H1 (cell line): Measurements from ENCODE around the gene BRINP3. TPM values are rescaled to one million over a fixed set of nuclear protein-coding genes. Genes with fewer than 3 reads are reported as not detected.

Experiments used
- ASH2L ChIP-seq: fragments of 200-600, 300-600 bp; sonication (generic); IDR thresholded peaks from one replicate; pipeline ENCODE4 v1.7.1; 2017; ENCODE audit warnings: low read length
- CTBP2 ChIP-seq: IDR thresholded peaks from 2 replicates; pipeline ENCODE4 v1.7.0; 2011; ENCODE audit warnings: borderline replicate concordance, mild to moderate bottlenecking, moderate library complexity, mixed read lengths, low read length; ENCODE audit not compliant: insufficient read depth, insufficient read length
- EP300 ChIP-seq, 2 experiments: IDR thresholded peaks; 1 replicate in 1 of 2; 2 replicates in 1 of 2; pipeline ENCODE4 v1.6.1; 2011 to 2012; ENCODE audit warnings: low read depth in 2 of 2, low read length in 2 of 2, mild to moderate bottlenecking in 2 of 2, borderline replicate concordance in 1 of 2, inconsistent platforms in 1 of 2, moderate library complexity in 1 of 2
- PHF8 ChIP-seq: fragments of 200-600 bp; sonication (generic); conservative IDR thresholded peaks from 2 replicates; pipeline ENCODE4 v1.7.1; 2012; ENCODE audit warnings: low read depth, mild to moderate bottlenecking, inconsistent platforms, low read length, moderate library complexity
- POLR2A ChIP-seq, 2 experiments: IDR thresholded peaks; 1 replicate in 1 of 2; 2 replicates in 1 of 2; pipeline ENCODE4 v1.6.1; 2011; ENCODE audit warnings: low read depth in 2 of 2, low read length in 2 of 2, mild to moderate bottlenecking in 2 of 2; ENCODE audit errors: control extremely low read depth in 1 of 2
- SP2 ChIP-seq: IDR thresholded peaks from 2 replicates; pipeline ENCODE4 v1.6.1; 2012; ENCODE audit warnings: mild to moderate bottlenecking, low read length, inconsistent platforms
- TAF1 ChIP-seq: IDR thresholded peaks from 2 replicates; pipeline ENCODE4 v1.6.1; 2011; ENCODE audit warnings: mild to moderate bottlenecking, low read depth, low read length
- YY1 ChIP-seq: IDR thresholded peaks from 2 replicates; pipeline ENCODE4 v1.6.1; 2011; ENCODE audit warnings: low read depth, mild to moderate bottlenecking, low read length
- polyA plus RNA-seq, 7 experiments: library from polyadenylated mRNA; depleted of rRNA in 3 of 7; stranded (reverse) in 5 of 7; unstranded in 2 of 7; fragments of >200 nt in 5 of 7; fragments of 200-250 nt in 2 of 7; gene quantifications; 1 replicate in 5 of 7; 2 replicates in 1 of 7; 4 replicates in 1 of 7; pipeline versions ENCODE4 v1.2.1 to v1.2.3, GENCODE V29; 2011 to 2013; ENCODE audit warnings: missing spikeins in 2 of 7, mixed read lengths in 2 of 7
- total RNA-seq: library from RNA; stranded (reverse); fragmentation: NEBNext Ultra II Directional; extraction: Animal tissue kit (Norgen Biotek cat#: 25700); gene quantifications from 2 replicates; pipeline ENCODE4 v1.2.1, GENCODE V29; 2021
- TF ChIP-seq, protein P1 (sequence below): fragments of 300-600 bp; sonication (generic); IDR thresholded peaks from 2 replicates; pipeline ENCODE4 v1.7.1; 2012; ENCODE audit warnings: low read length, moderate library complexity, mild to moderate bottlenecking, inconsistent platforms; ENCODE audit not compliant: insufficient replicate concordance
- TF ChIP-seq, protein P2 (sequence below): IDR thresholded peaks from 2 replicates; pipeline ENCODE4 v1.6.1; 2012; ENCODE audit warnings: low read length, inconsistent platforms

BRINP3 gene
- total and polyA plus RNA-seq, 2 of the 8 experiments (the other 6 are each of a cell fraction or from before 2014, with no cell fraction given), result not detected

- TF ChIP-seq, protein P1, sequence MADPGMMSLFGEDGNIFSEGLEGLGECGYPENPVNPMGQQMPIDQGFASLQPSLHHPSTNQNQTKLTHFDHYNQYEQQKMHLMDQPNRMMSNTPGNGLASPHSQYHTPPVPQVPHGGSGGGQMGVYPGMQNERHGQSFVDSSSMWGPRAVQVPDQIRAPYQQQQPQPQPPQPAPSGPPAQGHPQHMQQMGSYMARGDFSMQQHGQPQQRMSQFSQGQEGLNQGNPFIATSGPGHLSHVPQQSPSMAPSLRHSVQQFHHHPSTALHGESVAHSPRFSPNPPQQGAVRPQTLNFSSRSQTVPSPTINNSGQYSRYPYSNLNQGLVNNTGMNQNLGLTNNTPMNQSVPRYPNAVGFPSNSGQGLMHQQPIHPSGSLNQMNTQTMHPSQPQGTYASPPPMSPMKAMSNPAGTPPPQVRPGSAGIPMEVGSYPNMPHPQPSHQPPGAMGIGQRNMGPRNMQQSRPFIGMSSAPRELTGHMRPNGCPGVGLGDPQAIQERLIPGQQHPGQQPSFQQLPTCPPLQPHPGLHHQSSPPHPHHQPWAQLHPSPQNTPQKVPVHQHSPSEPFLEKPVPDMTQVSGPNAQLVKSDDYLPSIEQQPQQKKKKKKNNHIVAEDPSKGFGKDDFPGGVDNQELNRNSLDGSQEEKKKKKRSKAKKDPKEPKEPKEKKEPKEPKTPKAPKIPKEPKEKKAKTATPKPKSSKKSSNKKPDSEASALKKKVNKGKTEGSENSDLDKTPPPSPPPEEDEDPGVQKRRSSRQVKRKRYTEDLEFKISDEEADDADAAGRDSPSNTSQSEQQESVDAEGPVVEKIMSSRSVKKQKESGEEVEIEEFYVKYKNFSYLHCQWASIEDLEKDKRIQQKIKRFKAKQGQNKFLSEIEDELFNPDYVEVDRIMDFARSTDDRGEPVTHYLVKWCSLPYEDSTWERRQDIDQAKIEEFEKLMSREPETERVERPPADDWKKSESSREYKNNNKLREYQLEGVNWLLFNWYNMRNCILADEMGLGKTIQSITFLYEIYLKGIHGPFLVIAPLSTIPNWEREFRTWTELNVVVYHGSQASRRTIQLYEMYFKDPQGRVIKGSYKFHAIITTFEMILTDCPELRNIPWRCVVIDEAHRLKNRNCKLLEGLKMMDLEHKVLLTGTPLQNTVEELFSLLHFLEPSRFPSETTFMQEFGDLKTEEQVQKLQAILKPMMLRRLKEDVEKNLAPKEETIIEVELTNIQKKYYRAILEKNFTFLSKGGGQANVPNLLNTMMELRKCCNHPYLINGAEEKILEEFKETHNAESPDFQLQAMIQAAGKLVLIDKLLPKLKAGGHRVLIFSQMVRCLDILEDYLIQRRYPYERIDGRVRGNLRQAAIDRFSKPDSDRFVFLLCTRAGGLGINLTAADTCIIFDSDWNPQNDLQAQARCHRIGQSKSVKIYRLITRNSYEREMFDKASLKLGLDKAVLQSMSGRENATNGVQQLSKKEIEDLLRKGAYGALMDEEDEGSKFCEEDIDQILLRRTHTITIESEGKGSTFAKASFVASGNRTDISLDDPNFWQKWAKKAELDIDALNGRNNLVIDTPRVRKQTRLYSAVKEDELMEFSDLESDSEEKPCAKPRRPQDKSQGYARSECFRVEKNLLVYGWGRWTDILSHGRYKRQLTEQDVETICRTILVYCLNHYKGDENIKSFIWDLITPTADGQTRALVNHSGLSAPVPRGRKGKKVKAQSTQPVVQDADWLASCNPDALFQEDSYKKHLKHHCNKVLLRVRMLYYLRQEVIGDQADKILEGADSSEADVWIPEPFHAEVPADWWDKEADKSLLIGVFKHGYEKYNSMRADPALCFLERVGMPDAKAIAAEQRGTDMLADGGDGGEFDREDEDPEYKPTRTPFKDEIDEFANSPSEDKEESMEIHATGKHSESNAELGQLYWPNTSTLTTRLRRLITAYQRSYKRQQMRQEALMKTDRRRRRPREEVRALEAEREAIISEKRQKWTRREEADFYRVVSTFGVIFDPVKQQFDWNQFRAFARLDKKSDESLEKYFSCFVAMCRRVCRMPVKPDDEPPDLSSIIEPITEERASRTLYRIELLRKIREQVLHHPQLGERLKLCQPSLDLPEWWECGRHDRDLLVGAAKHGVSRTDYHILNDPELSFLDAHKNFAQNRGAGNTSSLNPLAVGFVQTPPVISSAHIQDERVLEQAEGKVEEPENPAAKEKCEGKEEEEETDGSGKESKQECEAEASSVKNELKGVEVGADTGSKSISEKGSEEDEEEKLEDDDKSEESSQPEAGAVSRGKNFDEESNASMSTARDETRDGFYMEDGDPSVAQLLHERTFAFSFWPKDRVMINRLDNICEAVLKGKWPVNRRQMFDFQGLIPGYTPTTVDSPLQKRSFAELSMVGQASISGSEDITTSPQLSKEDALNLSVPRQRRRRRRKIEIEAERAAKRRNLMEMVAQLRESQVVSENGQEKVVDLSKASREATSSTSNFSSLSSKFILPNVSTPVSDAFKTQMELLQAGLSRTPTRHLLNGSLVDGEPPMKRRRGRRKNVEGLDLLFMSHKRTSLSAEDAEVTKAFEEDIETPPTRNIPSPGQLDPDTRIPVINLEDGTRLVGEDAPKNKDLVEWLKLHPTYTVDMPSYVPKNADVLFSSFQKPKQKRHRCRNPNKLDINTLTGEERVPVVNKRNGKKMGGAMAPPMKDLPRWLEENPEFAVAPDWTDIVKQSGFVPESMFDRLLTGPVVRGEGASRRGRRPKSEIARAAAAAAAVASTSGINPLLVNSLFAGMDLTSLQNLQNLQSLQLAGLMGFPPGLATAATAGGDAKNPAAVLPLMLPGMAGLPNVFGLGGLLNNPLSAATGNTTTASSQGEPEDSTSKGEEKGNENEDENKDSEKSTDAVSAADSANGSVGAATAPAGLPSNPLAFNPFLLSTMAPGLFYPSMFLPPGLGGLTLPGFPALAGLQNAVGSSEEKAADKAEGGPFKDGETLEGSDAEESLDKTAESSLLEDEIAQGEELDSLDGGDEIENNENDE, result no peak
- no peak for TF ChIP-seq POLR2A (IDR thresholded peaks at IDR 0.05; ENCODE audit: control extremely low read depth in 1 of 2, low read depth in 2 of 2, low read length in 2 of 2)
- TF ChIP-seq, protein P2, sequence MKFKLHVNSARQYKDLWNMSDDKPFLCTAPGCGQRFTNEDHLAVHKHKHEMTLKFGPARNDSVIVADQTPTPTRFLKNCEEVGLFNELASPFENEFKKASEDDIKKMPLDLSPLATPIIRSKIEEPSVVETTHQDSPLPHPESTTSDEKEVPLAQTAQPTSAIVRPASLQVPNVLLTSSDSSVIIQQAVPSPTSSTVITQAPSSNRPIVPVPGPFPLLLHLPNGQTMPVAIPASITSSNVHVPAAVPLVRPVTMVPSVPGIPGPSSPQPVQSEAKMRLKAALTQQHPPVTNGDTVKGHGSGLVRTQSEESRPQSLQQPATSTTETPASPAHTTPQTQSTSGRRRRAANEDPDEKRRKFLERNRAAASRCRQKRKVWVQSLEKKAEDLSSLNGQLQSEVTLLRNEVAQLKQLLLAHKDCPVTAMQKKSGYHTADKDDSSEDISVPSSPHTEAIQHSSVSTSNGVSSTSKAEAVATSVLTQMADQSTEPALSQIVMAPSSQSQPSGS, result no peak
- no peak for TF ChIP-seq PHF8
- TF ChIP-seq ASH2L, result no peak
- no peak for TF ChIP-seq YY1
- no peak for TF ChIP-seq EP300 (IDR thresholded peaks at IDR 0.05; ENCODE audit: borderline replicate concordance in 1 of 2, low read depth in 2 of 2, low read length in 2 of 2)
- no peak for TF ChIP-seq CTBP2
- no peak for TF ChIP-seq TAF1
- no peak for TF ChIP-seq SP2
These were observed 374.8 kb downstream of the BRINP3 start (continued) for GRCh38 chr1:190102757-190103326.
